ENCODE data around the gene CYB5A. TPM values are rescaled to one million over a fixed set of nuclear protein-coding genes. Genes with fewer than 3 reads are reported as not detected.
"Not testable (repeated sequence)": the region's sequence is repeated elsewhere in the genome, so short reads cannot be mapped to it uniquely, and the experiment has no call there.

CYB5A gene
- total RNA-seq, 1 donor from 2014 or later: 105 TPM

DNA sequence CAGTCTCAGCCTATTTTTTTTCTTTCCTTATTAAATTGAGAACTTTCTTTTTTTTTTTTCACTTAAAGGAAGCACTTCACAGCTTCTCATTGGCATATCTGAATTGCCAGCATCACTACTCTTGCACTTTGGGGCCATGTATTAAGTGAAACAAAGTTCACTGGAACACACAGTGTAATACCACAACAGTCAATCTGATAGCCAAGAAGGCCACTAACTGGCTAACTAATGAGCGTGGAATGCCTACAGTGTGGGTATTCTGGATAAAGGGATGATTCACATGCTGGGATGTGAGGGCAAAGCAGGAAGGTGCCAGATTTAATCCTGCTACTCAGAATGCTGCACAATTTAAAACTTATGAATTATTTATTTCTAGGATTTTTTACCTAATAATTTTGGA lies 12.2 kb upstream of the CYB5A start:
- intact Hi-C loops (cut with micrococcal nuclease): no loop called here
- no peaks in the 10 kb centered on the region for H3K9me3 ChIP-seq (replicated peaks)
- H3K27me3 ChIP-seq (ENCODE audit: low read depth): no peaks in the 10 kb centered on the region
- H3K36me3 ChIP-seq: no peaks in the 10 kb centered on the region
- no peak overlapping the region for H3K4me3 ChIP-seq
- TF ChIP-seq, protein P1, sequence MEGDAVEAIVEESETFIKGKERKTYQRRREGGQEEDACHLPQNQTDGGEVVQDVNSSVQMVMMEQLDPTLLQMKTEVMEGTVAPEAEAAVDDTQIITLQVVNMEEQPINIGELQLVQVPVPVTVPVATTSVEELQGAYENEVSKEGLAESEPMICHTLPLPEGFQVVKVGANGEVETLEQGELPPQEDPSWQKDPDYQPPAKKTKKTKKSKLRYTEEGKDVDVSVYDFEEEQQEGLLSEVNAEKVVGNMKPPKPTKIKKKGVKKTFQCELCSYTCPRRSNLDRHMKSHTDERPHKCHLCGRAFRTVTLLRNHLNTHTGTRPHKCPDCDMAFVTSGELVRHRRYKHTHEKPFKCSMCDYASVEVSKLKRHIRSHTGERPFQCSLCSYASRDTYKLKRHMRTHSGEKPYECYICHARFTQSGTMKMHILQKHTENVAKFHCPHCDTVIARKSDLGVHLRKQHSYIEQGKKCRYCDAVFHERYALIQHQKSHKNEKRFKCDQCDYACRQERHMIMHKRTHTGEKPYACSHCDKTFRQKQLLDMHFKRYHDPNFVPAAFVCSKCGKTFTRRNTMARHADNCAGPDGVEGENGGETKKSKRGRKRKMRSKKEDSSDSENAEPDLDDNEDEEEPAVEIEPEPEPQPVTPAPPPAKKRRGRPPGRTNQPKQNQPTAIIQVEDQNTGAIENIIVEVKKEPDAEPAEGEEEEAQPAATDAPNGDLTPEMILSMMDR (IDR thresholded peaks at IDR 0.05; ENCODE audit: borderline replicate concordance): no peak
- H3K27ac ChIP-seq (replicated peaks): no peak overlapping the region
- DNase-seq: no peak
- H3K4me1 ChIP-seq: no peaks in the 10 kb centered on the region

DNA sequence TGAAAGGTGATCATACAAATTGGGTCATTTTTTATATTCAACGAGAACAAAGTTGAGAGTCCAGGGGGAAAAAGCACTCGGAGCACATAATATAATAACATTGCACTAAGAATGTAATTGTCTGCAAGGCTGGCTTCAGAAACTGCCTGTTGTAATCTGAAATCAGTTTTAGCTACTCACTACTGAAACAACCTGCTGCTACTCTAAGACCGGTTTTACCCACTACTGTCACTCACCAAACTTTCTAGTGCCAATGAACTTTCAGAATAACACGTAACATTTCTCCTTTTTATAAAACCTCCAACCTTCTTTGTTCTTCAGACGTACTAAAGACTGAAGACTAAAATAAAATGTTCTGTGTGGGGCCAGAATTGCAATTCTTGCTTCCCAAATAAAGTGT lies 11.5 kb upstream of the CYB5A start:
- intact Hi-C loops (cut with micrococcal nuclease): no loop called here
- no peak for DNase-seq
- TF ChIP-seq, protein P1 (IDR thresholded peaks at IDR 0.05; ENCODE audit: borderline replicate concordance): no peak

DNA sequence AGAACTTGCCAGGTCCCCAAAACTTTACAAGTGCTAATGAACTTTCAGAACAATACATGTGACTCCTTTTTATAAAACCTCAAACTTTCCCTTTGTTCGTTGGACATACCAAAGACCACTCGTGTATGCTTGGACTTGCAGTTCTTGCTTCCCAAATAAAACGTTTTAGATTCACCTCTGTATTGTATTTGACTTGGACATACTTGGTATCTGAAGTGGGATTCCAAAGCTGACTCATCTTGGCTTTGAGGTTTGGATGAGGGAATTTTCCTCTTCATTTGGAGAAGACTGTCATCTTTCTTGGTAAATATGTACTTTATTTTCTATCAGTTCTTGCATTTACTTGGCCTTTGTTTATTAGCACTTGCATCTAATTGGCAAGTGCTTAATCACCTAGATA lies 8.0 kb upstream of the CYB5A start:
- TF ChIP-seq, protein P1 (IDR thresholded peaks at IDR 0.05; ENCODE audit: borderline replicate concordance): no peak
- DNase-seq: no peak
- Histone ChIP-seq H3K27me3 (ENCODE audit: low read depth) (no peaks in the 10 kb centered on the region), H3K4me3 (no peak overlapping the region), H3K27ac (replicated peaks) (no peak overlapping the region), H3K9me3 (replicated peaks) (no peaks in the 10 kb centered on the region), H3K4me1 (no peaks in the 10 kb centered on the region), H3K36me3 (no peaks in the 10 kb centered on the region)
- intact Hi-C loops (cut with micrococcal nuclease): no loop called here

More for the DNA sequence above, 11.5 kb upstream of the CYB5A start:
- Histone ChIP-seq H3K36me3 (no peaks in the 10 kb centered on the region), H3K4me1 (no peaks in the 10 kb centered on the region), H3K9me3 (replicated peaks) (no peaks in the 10 kb centered on the region), H3K27ac (replicated peaks) (no peak overlapping the region), H3K27me3 (ENCODE audit: low read depth) (no peaks in the 10 kb centered on the region), H3K4me3 (no peak overlapping the region)

DNA sequence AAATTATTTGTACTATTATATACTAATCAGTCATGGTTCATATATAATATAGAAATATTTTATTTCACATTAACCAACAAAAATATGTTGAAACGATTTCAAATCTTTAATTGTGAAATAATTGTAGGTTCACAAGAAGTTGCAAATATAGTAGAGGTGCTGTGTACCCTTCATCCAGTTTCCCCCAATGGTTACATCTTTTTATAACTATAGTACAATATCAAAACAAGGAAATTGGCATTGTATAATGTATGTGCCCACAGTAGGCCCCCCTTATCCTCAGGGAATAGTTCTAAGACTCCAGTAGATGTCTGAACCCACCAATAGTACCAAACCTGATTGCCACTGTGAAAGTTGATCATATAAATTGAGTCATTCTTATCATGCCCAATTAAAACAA lies 7.4 kb upstream of the CYB5A start:
- Histone ChIP-seq H3K4me3 (no peak overlapping the region), H3K27ac (replicated peaks) (no peak overlapping the region), H3K27me3 (ENCODE audit: low read depth) (no peaks in the 10 kb centered on the region), H3K4me1 (no peaks in the 10 kb centered on the region), H3K36me3 (no peaks in the 10 kb centered on the region), H3K9me3 (replicated peaks) (no peaks in the 10 kb centered on the region)
- no peak for DNase-seq
- intact Hi-C loops (cut with micrococcal nuclease): no loop called here
- TF ChIP-seq, protein P1 (IDR thresholded peaks at IDR 0.05; ENCODE audit: borderline replicate concordance): no peak

DNA sequence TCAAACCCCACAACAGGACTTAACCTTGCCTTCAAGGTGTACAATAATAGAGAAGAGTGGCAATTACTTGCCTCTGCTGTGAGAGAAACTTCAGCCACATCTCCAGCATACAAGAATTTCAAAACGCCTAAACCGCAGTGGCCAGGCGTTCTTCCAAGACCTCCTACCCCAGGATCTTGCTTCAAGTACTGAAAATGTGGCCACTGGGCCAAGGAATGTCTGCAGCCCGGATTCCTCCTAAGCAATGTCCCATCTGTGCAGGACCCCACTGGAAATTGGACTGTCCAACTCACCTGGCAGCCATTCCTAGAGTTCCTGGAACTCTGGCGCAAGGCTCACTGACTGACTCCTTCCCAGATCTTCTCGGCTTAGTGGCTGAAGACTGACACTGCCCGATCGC lies 2.8 kb upstream of the CYB5A start:
- DNase-seq: no peak
- Histone ChIP-seq H3K4me1 (peaks cover 29% of the 10 kb centered on the region), H3K27ac (replicated peaks) (no peak overlapping the region), H3K9me3 (replicated peaks) (no peaks in the 10 kb centered on the region), H3K4me3 (no peak overlapping the region), H3K36me3 (no peaks in the 10 kb centered on the region), H3K27me3 (ENCODE audit: low read depth) (no peaks in the 10 kb centered on the region)
- intact Hi-C loops (cut with micrococcal nuclease): no loop called here
- TF ChIP-seq, protein P1 (IDR thresholded peaks at IDR 0.05; ENCODE audit: borderline replicate concordance): no peak

DNA sequence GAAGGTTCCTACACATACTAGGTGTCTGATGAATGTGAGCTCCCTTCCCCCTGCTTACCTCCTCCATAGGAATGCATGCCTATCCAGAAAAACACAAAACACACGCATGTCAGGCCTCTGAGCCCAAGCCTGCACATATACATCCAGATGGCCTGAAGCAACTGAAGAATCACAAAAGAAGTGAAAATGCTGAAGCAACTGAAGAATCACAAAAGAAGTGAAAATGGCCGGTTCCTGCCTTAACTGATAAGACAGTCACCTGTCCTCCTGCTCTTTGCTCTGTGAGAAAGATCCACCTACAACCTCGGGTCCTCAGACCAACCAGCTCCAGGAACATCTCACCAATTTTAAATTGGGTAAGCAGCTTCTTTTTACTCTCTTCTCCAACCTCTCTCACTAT lies 1.2 kb upstream of the CYB5A start:
- H3K27me3 ChIP-seq (ENCODE audit: low read depth); DNase-seq; H3K27ac ChIP-seq (replicated peaks); H3K36me3 ChIP-seq; H3K9me3 ChIP-seq (replicated peaks); intact Hi-C loops (cut with micrococcal nuclease): not testable (repeated sequence)
- Histone ChIP-seq H3K4me1 (peaks cover 44% of the 10 kb centered on the region), H3K4me3 (peak overlapping the region; percentile 87)
